RWPE1 (cell line): ENCODE measurements around the gene USP12.

Experiments
- CTCF ChIA-PET: fragments of 350-600 bp; sonication (Branson Sonifier 250); formaldehyde crosslinking; extraction: SDS; loops from one replicate; lab custom pipeline; 2021; lab: Yijun Ruan, JAX
- POLR2A ChIA-PET: fragments of 400-600 bp; formaldehyde crosslinking; extraction: SDS; loops from one replicate; lab custom pipeline; 2020; ENCODE audit warnings: antibody characterized with exemption; ENCODE audit not compliant: low non-redundant PET; lab: Yijun Ruan, JAX
- DNase-seq: peaks from one replicate; pipeline ENCODE4 v3.0.0; 2012; ENCODE audit warnings: low spot score
- H3K27ac ChIP-seq: fragments of 450-650 bp; 2 replicates; pipeline ENCODE4 v1.5.1; 2017
- CTCF ChIP-seq: fragments of 450-650 bp; conservative IDR thresholded peaks from 2 replicates; pipeline ENCODE4 v1.5.1; 2017; ENCODE audit warnings: low read depth, mild to moderate bottlenecking

Gene USP12

GRCh38 chr13:27120811-27121210 lies 50.8 kb downstream of the USP12 start:
- CTCF ChIA-PET: no interaction called here
- H3K27ac ChIP-seq: no peak overlapping the region
- DNase-seq: no peak
- POLR2A ChIA-PET: no interaction called here
- no peak for TF ChIP-seq CTCF

DNA sequence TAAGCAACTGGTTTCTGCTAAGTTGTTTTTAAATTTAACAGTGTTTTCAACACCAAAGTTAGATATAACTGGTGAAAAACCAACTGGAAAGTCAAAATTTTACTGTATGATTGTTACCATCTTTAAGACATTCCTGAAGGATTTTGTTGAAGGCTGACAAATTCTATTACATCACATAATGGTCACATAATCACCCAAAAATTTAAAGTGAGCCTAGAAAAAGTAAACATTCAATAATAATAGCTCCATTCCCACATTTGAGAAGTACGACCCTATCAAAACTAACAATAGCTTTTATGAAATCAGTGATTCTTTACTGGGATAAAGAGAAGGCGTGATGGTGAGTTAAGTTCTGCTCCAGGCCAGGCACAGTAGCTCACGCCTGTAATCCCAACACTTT lies 51.6 kb downstream of the USP12 start:
- ChIA-PET CTCF (no interaction called here), POLR2A (no interaction called here)
- DNase-seq: no peak
- H3K27ac ChIP-seq: no peak overlapping the region
- TF ChIP-seq CTCF: no peak

DNA sequence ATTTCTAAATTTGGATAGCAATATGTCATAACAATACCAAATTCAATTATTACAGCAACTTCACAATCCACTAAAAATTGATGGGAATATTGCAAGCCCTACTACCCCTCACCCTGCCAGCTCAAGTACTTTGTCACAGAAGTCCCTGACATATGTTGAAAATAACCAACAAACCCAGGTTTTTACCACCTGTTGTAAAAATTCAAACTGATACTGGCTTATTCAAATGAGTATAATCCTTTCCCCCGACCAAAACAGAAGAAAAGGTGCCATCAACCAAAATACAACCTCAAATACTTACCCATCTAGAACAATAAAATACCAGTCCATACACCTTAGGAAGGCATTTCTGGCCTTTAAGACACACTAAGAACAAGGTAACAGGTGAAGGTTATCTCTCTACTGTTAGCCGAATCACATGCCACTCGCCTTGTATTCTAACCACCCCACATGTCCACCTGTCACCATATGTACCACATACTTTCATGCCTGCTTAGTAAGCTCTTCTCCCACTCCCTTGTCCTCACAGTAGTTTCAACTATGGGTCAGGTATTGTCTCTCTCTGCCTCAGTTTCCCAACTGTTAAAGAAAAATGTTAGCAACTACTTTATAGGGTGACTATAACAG lies 53.1 kb downstream of the USP12 start:
- POLR2A ChIA-PET: no interaction called here
- H3K27ac ChIP-seq: no peak overlapping the region
- DNase-seq: no peak
- no peak for TF ChIP-seq CTCF
- CTCF ChIA-PET: no interaction called here

GRCh38 chr13:27117952-27118351 lies 53.7 kb downstream of the USP12 start:
- no peak for TF ChIP-seq CTCF
- ChIA-PET POLR2A (no interaction called here), CTCF (no interaction called here)
- no peak overlapping the region for H3K27ac ChIP-seq
- no peak for DNase-seq

DNA sequence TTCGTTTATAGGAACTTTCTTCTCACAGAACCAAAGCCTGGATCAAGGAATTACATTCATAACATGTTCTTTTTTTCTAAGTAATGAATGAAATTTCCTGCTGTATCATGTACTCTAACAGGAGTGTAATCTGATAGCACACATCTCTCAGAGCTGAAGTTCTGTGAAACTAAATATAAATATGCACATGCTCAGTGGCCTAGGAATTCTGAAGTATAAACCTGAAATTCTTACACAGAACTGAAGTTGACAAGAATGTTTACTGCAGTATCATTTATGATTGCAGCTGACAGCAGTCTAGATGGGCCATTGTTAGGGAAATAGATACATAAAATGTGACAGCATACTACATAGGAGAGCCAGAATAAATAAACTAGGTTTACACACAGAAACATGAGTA lies 54.5 kb downstream of the USP12 start:
- DNase-seq: no peak
- H3K27ac ChIP-seq: no peak overlapping the region
- ChIA-PET POLR2A (no interaction called here), CTCF (no interaction called here)
- no peak for TF ChIP-seq CTCF

- no peak for TF ChIP-seq CTCF
- ChIA-PET POLR2A (no interaction called here), CTCF (interaction anchor here (0.7 to 1.0 kb wide), 2 partner anchors 22 to 157 kb away, joined by 3 to 5 read pairs; partner anchors contain the start of gene RASL11A)
- no peak for DNase-seq
- no peak overlapping the region for H3K27ac ChIP-seq
Measured at GRCh38 chr13:27113436-27113835, 58.2 kb downstream of the USP12 start.

DNA sequence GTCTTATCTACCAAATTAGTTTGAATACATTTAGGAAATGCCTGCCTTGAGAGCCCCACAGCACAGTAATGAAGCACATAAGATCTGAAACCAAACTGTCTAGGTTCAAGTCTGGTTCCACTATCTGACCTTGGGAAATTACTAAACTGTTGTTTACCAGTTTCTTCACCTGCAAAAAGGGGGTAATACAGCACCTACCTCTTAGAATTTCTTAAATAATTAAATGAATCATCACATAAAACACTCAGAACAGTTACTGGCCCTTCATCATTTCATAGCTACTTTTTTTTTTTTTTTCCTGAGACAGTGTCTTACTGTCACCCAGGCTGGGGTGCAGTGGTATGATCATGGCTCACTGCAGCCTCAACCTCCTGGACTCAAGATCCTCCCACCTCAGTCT lies 59.6 kb downstream of the USP12 start:
- CTCF ChIA-PET: no interaction called here
- H3K27ac ChIP-seq: no peak overlapping the region
- POLR2A ChIA-PET: no interaction called here
- DNase-seq: no peak
- no peak for TF ChIP-seq CTCF
